H1 (cell line): ENCODE measurements around the gene TLR10. TPM values are rescaled to one million over a fixed set of nuclear protein-coding genes. Genes with fewer than 3 reads are reported as not detected.

Experiments used
- CBX5 ChIP-seq: fragments of 300-800, 300-1000 bp; sonication (generic); IDR thresholded peaks from 2 replicates; pipeline ENCODE4 v1.7.1; 2016; ENCODE audit warnings: antibody characterized with exemption, low read length, low read depth
- CEBPB ChIP-seq: IDR thresholded peaks from 2 replicates; pipeline ENCODE4 v1.6.1; 2012; ENCODE audit warnings: low read depth, low read length
- CHD7 ChIP-seq: fragments of 300-600 bp; sonication (generic); IDR thresholded peaks from 2 replicates; pipeline ENCODE4 v1.7.1; 2012; ENCODE audit warnings: low read length, moderate library complexity, mild to moderate bottlenecking, inconsistent platforms; ENCODE audit not compliant: insufficient replicate concordance
- E2F6 ChIP-seq: IDR thresholded peaks from 2 replicates; pipeline ENCODE4 v1.6.1; 2012; ENCODE audit warnings: inconsistent platforms
- MAFK ChIP-seq: IDR thresholded peaks from 2 replicates; pipeline ENCODE4 v1.6.1; 2012; ENCODE audit warnings: low read depth, mild to moderate bottlenecking, improper control_type of control experiment, low read length
- RFX5 ChIP-seq: IDR thresholded peaks from 2 replicates; pipeline ENCODE4 v1.6.1; 2011; ENCODE audit warnings: low read depth, low read length, improper control_type of control experiment, borderline replicate concordance
- SP1 ChIP-seq: IDR thresholded peaks from 2 replicates; pipeline ENCODE4 v1.6.1; 2011; ENCODE audit warnings: low read depth, low read length
- polyA plus RNA-seq, 7 experiments: library from polyadenylated mRNA; depleted of rRNA in 3 of 7; stranded (reverse) in 5 of 7; unstranded in 2 of 7; fragments of >200 nt in 5 of 7; fragments of 200-250 nt in 2 of 7; gene quantifications; 1 replicate in 5 of 7; 2 replicates in 1 of 7; 4 replicates in 1 of 7; pipeline versions ENCODE4 v1.2.1 to v1.2.3, GENCODE V29; 2011 to 2013; ENCODE audit warnings: missing spikeins in 2 of 7, mixed read lengths in 2 of 7
- total RNA-seq: library from RNA; stranded (reverse); fragmentation: NEBNext Ultra II Directional; extraction: Animal tissue kit (Norgen Biotek cat#: 25700); gene quantifications from 2 replicates; pipeline ENCODE4 v1.2.1, GENCODE V29; 2021

Gene TLR10
- total and polyA plus RNA-seq, 2 of the 8 experiments (the other 6 are each of a cell fraction or from before 2014, with no cell fraction given) = not detected

- no peak for TF ChIP-seq CHD7
- TF ChIP-seq E2F6 = no peak
- TF ChIP-seq SP1 = no peak
- no peak for TF ChIP-seq RFX5
- no peak for TF ChIP-seq CEBPB
- no peak for TF ChIP-seq MAFK
- no peak for TF ChIP-seq CBX5
Measured at GRCh38 chr4:38791010-38791409, 8.2 kb upstream of the TLR10 start (continued).
